ENCODE results near the gene CMIP.

- TF ChIP-seq CTCF (IDR thresholded peaks at IDR 0.05; ENCODE audit: insufficient read depth, low read length, poor library complexity, severe bottlenecking) (no peak), EZH2phosphoT487 (conservative IDR thresholded peaks at IDR 0.05; ENCODE audit: low read length) (no peak)
These were observed 8.2 kb upstream of the CMIP start for GRCh38 chr16:81436386-81436785.
